GM12872 (cell line): ENCODE data around the gene C2orf80.
"Not testable (repeated sequence)": the region's sequence is repeated elsewhere in the genome, so short reads cannot be mapped to it uniquely, and the experiment has no call there.

Experiments
- CTCF ChIP-seq: IDR thresholded peaks from 3 replicates; pipeline ENCODE4 v1.5.1; 2011; ENCODE audit warnings: low read depth, mild to moderate bottlenecking, low read length, moderate library complexity; ENCODE audit not compliant: insufficient read depth

The C2orf80 gene

GRCh38 chr2:208129744-208130711 lies 59.8 kb downstream of the C2orf80 start, which contains the start of gene CRYGC:
CRYGC (minus strand) TSS chr2:208129828; CDS start chr2:208129792, 36 bp downstream.
- no peak for TF ChIP-seq CTCF

- TF ChIP-seq CTCF = no peak
Measured at GRCh38 chr2:208128136-208128535, 61.7 kb downstream of the C2orf80 start.

GRCh38 chr2:208127090-208127489 lies 62.7 kb downstream of the C2orf80 start:
- no peak for TF ChIP-seq CTCF

DNA sequence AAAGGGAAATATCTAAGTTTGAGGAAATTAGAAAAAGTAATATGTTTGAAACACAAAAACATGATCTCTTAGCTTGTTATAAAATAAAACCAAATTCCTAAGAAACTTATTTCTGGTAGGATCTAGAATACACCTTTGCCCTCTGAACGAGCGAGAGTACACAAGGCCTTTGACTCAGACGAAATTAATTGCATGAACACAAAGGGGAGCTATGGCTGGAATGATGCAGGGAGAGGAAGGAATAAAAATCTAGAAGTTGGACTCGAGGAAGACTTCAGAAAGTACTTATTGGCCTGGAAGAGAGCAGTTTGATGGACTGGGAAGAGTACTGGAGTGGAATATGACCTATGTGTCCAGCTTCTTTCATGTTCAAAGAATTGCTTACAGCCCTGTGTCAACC lies 64.6 kb downstream of the C2orf80 start:
- TF ChIP-seq CTCF = no peak

- TF ChIP-seq CTCF = not testable (repeated sequence)
Measured at GRCh38 chr2:208124013-208124715, 65.7 kb downstream of the C2orf80 start, which contains the start of gene CRYGD. CRYGD (minus strand) TSS chr2:208124524; CDS start chr2:208124473, 51 bp downstream.

DNA sequence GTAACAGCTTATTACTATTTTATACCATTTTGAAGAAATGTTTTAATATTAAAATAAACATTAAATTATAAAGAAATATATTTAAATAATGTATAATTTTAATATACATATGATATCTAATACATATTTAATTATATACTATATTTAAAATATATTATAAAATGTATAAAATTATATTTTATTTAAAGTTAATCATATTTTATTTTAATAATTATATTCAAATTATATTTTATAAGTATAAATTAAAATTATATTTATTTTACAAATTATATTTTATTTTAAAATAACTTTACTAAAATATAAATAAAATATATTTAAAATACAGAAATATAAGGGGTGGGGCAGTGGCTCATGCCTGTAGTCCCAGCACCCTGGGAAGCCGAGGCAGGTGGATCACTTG lies 67.6 kb downstream of the C2orf80 start:
- TF ChIP-seq CTCF = no peak

DNA sequence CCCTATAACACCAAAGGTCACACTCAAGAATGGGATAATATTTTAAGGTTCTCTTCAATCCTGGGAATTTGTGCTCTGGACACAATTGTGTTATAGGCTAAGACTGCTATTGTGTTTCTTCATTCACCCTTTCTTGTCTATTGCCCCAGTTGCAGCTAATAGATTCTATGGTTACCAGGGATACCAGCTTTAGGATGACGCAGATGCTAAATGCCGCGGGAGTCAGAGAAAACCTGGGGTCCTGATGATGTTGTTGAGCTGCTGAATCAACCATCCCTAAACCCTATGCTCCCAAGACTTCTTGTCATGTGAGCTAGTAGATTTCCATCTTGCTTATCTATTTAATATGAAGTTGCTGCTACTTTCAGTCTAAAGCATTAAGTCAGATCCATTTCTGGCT lies 70.9 kb downstream of the C2orf80 start:
- no peak for TF ChIP-seq CTCF
